ENCODE data around the gene KCNK4. TPM values are rescaled to one million over a fixed set of nuclear protein-coding genes. Genes with fewer than 3 reads are reported as not detected.

The KCNK4 gene
- total and polyA plus RNA-seq, 2 of the 13 experiments (the other 11 are each of a cell fraction or from before 2014, with no cell fraction given) = not detected

- TF ChIP-seq ZBED4 (CRISPR knock-in tag; IDR thresholded peaks at IDR 0.05; ENCODE audit: borderline replicate concordance) (peak; percentile 23; the same call in 1 of the 2 replicates), ISX (CRISPR knock-in tag; conservative IDR thresholded peaks at IDR 0.05) (0 out of 2 replicates have a peak, but pooled peaks have one; percentile 64), POLR2AphosphoS5 (IDR thresholded peaks at IDR 0.05; ENCODE audit: low read depth, low read length) (peak; percentile 81), ZSCAN25 (CRISPR knock-in tag; IDR thresholded peaks at IDR 0.05) (peak; percentile 60; the same call in 1 of the 2 replicates), NR3C1 (CRISPR knock-in tag; IDR thresholded peaks at IDR 0.05) (no peak), SAP130 (CRISPR knock-in tag; IDR thresholded peaks at IDR 0.05; ENCODE audit: low read depth) (peak; percentile 49; the same call in 1 of the 2 replicates), ZC3H4 (CRISPR knock-in tag; IDR thresholded peaks at IDR 0.05; ENCODE audit: borderline replicate concordance) (peak; percentile 36; the same call in 1 of the 2 replicates), KDM2A (CRISPR knock-in tag; IDR thresholded peaks at IDR 0.05; ENCODE audit: borderline replicate concordance, low read depth) (peak; percentile 62), ZFY (CRISPR knock-in tag; IDR thresholded peaks at IDR 0.05) (peak; percentile 53), ARNTL (CRISPR knock-in tag; IDR thresholded peaks at IDR 0.05) (0 out of 2 replicates have a peak, but pooled peaks have one; percentile 61), SALL1 (CRISPR knock-in tag; IDR thresholded peaks at IDR 0.05) (peak; percentile 61; the same call in 1 of the 2 replicates), TFDP1 (CRISPR knock-in tag; IDR thresholded peaks at IDR 0.05; ENCODE audit: borderline replicate concordance) (0 out of 2 replicates have a peak, but pooled peaks have one; percentile 12), ZNF3 (CRISPR knock-in tag; IDR thresholded peaks at IDR 0.05) (peak; percentile 72; the same call in 1 of the 2 replicates), STAG1 (CRISPR knock-in tag; IDR thresholded peaks at IDR 0.05) (peak; percentile 50), ZNF781 (CRISPR knock-in tag; IDR thresholded peaks at IDR 0.05; ENCODE audit: borderline replicate concordance, not compliant biosample characterization) (peak; percentile 47)
- TF ChIP-seq, protein P1, sequence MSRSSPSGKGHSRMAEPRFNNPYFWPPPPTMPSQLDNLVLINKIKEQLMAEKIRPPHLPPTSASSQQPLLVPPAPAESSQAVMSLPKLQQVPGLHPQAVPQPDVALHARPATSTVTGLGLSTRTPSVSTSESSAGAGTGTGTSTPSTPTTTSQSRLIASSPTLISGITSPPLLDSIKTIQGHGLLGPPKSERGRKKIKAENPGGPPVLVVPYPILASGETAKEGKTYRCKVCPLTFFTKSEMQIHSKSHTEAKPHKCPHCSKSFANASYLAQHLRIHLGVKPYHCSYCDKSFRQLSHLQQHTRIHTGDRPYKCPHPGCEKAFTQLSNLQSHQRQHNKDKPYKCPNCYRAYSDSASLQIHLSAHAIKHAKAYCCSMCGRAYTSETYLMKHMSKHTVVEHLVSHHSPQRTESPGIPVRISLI (CRISPR knock-in tag; IDR thresholded peaks at IDR 0.05; ENCODE audit: borderline replicate concordance) = no peak
- TF ChIP-seq, protein P2, sequence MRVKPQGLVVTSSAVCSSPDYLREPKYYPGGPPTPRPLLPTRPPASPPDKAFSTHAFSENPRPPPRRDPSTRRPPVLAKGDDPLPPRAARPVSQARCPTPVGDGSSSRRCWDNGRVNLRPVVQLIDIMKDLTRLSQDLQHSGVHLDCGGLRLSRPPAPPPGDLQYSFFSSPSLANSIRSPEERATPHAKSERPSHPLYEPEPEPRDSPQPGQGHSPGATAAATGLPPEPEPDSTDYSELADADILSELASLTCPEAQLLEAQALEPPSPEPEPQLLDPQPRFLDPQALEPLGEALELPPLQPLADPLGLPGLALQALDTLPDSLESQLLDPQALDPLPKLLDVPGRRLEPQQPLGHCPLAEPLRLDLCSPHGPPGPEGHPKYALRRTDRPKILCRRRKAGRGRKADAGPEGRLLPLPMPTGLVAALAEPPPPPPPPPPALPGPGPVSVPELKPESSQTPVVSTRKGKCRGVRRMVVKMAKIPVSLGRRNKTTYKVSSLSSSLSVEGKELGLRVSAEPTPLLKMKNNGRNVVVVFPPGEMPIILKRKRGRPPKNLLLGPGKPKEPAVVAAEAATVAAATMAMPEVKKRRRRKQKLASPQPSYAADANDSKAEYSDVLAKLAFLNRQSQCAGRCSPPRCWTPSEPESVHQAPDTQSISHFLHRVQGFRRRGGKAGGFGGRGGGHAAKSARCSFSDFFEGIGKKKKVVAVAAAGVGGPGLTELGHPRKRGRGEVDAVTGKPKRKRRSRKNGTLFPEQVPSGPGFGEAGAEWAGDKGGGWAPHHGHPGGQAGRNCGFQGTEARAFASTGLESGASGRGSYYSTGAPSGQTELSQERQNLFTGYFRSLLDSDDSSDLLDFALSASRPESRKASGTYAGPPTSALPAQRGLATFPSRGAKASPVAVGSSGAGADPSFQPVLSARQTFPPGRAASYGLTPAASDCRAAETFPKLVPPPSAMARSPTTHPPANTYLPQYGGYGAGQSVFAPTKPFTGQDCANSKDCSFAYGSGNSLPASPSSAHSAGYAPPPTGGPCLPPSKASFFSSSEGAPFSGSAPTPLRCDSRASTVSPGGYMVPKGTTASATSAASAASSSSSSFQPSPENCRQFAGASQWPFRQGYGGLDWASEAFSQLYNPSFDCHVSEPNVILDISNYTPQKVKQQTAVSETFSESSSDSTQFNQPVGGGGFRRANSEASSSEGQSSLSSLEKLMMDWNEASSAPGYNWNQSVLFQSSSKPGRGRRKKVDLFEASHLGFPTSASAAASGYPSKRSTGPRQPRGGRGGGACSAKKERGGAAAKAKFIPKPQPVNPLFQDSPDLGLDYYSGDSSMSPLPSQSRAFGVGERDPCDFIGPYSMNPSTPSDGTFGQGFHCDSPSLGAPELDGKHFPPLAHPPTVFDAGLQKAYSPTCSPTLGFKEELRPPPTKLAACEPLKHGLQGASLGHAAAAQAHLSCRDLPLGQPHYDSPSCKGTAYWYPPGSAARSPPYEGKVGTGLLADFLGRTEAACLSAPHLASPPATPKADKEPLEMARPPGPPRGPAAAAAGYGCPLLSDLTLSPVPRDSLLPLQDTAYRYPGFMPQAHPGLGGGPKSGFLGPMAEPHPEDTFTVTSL (CRISPR knock-in tag; IDR thresholded peaks at IDR 0.05; ENCODE audit: borderline replicate concordance) = no peak
These were observed 13.4 kb downstream of the KCNK4 start (continued) for GRCh38 chr11:64304316-64305072.

Measured in HepG2 (cell line).